C4-2B (cell line): ENCODE results near the gene PPP1R14D.
A peak's percentile ranks its signal among the peaks of the same experiment; 100 is the strongest.

ENCODE experiments used
- ZFX ChIP-seq: fragments of 450-650 bp; IDR thresholded peaks from 2 replicates; pipeline ENCODE4 v1.6.1; 2017
- TF ChIP-seq, protein P1 (sequence below): fragments of 450-650 bp; conservative IDR thresholded peaks from 2 replicates; pipeline ENCODE4 v1.5.1; 2017; ENCODE audit warnings: mild to moderate bottlenecking

- TF ChIP-seq, protein P1, sequence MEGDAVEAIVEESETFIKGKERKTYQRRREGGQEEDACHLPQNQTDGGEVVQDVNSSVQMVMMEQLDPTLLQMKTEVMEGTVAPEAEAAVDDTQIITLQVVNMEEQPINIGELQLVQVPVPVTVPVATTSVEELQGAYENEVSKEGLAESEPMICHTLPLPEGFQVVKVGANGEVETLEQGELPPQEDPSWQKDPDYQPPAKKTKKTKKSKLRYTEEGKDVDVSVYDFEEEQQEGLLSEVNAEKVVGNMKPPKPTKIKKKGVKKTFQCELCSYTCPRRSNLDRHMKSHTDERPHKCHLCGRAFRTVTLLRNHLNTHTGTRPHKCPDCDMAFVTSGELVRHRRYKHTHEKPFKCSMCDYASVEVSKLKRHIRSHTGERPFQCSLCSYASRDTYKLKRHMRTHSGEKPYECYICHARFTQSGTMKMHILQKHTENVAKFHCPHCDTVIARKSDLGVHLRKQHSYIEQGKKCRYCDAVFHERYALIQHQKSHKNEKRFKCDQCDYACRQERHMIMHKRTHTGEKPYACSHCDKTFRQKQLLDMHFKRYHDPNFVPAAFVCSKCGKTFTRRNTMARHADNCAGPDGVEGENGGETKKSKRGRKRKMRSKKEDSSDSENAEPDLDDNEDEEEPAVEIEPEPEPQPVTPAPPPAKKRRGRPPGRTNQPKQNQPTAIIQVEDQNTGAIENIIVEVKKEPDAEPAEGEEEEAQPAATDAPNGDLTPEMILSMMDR, result no peak
- TF ChIP-seq ZFX, result peak; percentile 27; the same call in 1 of the 2 replicates
These were observed 40.5 kb downstream of the PPP1R14D start for GRCh38 chr15:40787991-40788390.
